ENCODE measurements around the gene IFIT1.
"Not testable (repeated sequence)": the region's sequence is repeated elsewhere in the genome, so short reads cannot be mapped to it uniquely, and the experiment has no call there.

IFIT1 gene

DNA sequence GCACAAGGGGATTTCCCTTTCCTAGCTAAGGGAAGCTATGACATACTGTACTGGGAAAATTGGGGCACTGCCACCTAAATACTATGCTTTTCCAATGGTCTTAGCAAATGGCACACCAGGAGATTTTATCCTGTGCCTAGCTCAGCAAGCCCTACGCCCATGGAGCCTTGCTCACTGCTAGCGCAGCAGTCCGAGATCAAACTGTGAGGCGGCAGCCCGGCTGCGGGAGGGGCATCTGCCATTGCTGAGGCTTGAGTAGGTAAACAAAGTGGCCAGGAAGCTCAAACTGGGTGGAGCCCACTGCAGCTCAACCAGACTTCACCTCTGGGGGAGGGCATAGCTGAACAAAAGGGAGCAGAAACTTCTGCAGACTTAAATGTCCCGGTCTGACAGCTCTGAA is 52.4 kb downstream of the IFIT1 start:
- DNase-seq = not testable (repeated sequence)

DNA sequence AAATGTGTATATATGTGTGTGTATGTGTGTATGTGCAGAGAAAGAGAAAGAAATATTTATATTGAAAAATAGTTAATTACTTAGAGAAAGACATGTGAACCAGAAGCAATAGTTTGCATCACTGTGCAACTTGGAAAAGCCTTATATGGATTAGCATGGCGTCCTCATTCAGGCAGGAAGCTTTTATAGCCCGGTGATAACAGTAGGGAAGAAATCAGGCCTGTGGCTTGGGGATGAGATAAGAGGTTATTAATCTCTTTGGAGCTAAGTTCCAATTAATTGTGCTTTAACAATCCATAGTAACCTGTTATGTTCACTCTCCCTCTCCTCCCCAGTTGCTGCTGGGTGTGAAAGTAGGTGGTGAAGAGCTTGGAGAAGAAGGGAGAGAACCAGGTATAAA is 58.5 kb downstream of the IFIT1 start:
- no peak for DNase-seq

- DNase-seq = no peak
Measured at GRCh38 chr10:89452193-89452592, 59.8 kb downstream of the IFIT1 start.

- no peak for DNase-seq
Measured at GRCh38 chr10:89454561-89455347, 62.3 kb downstream of the IFIT1 start.

Data from stimulated activated CD4-positive, alpha-beta T cell treated with anti-CD3 and anti-CD28 coated beads, Interleukin-2, amount 100 ng/mL, for 48 hours (primary cell).